Activated T-cell treated with anti-CD3 and anti-CD28 coated beads, Interleukin-2, amount 50 U/mL, for 48 hours (primary cell): ENCODE data around the gene PGP.

Experiments
- DNase-seq, 2 experiments: peaks; one replicate each; pipeline ENCODE4 v3.0.0-alpha.2; 2020

The PGP gene

DNA sequence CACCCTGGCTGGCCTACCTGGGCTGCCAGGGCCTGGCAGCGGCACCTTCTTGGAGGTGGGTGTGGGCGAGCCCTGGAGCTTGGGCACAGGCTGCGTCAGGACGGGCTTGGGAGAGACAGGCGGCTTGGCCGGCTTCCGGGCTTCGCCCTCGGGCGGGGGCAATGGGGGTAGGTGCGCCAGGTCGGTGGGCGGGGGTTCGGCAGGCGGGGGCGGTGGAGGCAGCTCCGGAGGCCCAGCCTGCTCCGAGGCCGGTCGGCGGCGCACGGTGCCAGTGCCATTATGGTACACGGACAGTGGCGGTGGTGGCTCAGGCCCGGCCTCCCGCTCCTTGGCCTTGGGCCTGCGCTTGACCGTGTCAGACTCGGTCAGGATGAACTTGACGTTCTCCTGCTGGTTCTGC is 35.1 kb downstream of the PGP start:
- DNase-seq, result no peak

DNA sequence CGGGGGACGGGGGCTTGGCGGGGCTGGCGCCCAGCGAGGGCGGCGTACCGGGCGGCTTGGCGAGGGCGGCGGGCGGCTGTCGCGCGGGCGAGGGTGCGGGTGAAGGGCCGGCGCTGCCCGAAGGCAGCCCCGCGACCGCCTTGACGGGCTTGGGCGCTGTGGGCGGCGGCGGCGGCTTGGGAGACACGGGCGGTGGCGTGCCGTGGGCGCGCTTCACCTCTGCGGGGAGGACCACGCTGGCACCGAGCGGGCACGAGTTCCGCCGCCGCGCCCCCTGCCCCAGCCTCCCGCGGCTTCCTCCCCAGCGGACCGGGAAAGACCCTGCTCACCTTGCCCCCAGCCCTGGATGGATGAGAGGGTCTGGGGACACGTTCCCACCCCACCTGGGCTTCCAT is 35.5 kb downstream of the PGP start:
- no peak for DNase-seq

- DNase-seq, result peak; percentile 70 to 75
Observed at GRCh38 chr16:2178321-2179106, 36.1 kb downstream of the PGP start.

DNA sequence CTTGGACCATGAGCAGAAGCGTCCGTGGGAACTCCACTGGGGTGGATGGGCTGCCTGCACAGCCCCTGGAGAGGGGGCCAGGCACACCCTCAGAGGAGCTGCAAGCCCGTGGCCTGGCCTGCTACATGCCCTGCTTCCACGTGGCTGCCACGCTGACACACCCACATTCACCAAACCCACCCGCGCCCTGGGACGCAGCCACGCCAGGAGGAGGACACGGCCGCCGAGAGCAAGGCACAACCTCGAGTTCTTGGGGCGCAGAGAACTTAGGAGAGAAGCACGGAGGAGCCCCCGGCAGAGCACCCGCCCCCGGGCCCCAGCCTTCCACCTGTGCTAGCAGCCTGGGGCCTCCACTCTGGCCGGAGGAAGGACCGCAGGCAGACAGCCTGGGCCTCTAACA is 37.1 kb downstream of the PGP start:
- DNase-seq, result no peak

DNA sequence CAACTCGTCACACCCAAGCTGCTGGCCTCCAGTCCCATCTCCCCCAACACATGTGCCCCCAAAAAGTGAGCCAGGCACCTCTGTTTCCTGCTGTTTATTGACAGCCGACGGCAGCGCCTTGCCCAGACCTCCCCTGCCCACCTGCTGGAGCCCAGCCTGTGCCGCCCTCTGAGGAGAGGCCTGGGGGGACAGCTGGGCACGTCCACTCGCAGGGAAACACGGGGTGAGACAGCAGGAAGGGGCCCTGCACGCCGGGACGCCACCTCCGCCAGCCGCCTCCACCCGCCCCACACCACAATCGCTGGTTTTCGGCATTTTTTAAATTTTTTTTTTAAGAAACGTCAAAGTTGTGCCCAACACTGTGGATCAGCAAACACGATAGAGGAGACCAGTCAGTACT is 37.5 kb downstream of the PGP start:
- DNase-seq, result no peak

- no peak for DNase-seq
Observed at GRCh38 chr16:2176047-2176446, 38.6 kb downstream of the PGP start.

GRCh38 chr16:2175454-2175853 is 39.2 kb downstream of the PGP start:
- no peak for DNase-seq

DNA sequence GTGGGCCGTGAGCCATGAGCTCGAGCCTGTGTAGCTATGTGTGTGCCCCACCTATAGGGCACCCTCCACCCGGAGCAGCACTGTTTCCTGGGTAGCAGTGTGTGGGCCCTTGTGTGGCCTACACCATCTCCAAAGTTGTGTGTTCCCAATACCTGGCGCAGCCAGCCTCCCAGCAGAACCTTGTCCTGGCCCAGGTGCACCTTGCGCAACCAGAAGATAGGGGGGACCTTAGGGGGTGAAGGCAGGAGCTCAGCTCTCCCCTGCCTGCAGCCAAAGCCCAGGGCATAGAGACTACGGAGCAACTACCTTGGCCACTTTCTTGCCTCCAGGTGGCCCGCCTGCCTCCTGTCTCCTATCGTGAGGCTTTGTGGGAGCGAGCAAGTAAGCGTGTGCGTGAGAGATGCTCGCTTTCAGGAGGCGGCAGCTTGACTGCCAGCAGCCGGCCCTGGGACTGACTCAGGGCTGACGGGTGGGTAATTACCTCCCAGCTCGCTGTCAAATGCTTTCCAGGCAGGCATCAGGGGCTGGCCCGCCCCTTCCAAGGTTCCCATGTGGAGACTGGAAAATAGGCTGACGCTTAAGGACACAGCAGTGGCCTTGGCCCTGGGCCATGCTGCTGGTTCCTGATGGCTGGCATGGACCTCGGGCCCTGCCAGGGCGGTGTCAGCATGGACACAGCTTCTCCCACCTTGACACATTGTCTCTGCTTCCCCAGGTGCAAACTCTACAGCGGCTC is 40.1 kb downstream of the PGP start:
- no peak for DNase-seq

DNA sequence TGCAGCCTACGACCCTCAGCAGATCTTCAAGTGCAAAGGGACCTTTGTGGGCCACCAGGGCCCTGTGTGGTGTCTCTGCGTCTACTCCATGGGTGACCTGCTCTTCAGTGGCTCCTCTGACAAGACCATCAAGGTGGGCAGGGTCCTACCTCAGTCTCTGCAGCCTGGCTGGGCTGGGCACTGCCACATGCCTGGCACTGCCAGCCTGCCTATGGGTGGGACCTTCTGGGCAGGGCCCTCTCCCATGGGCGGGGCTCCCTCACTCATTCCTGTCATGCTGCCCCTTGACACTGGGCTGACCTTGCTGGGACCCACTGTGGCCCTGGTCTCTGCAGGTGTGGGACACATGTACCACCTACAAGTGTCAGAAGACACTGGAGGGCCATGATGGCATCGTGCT is 40.7 kb downstream of the PGP start:
- DNase-seq, result no peak

- DNase-seq, result no peak
Observed at GRCh38 chr16:2173366-2173765, 41.3 kb downstream of the PGP start.

DNA sequence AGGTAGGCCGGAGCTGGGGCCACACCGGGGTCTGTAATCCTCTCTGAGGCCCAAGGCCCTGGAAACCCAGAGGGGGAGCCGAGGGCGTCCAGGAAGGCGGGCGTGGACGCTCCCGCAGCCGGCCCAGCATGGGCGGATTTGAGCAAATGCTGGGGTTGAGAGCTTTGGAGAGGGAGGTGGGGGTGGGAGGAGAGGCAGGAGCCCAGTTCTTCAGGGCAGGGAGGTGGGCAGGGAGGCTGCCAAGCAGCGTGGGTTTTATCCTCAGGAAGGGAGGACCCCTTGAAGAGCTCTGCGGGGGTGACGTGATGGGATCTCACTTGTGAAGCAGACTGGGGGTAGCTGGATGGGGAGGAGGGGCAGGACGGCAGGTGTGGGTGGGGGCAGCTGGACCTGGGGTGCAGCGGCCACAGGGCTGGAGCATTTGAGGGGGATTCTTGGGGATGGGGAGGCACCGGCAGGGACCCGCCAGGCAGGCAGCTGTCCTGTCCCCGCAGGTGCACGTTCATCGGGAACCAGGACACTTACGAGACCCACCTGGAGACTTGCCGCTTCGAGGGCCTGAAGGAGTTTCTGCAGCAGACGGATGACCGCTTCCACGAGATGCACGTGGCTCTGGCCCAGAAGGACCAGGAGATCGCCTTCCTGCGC is 41.8 kb downstream of the PGP start:
- DNase-seq, result no peak

DNA sequence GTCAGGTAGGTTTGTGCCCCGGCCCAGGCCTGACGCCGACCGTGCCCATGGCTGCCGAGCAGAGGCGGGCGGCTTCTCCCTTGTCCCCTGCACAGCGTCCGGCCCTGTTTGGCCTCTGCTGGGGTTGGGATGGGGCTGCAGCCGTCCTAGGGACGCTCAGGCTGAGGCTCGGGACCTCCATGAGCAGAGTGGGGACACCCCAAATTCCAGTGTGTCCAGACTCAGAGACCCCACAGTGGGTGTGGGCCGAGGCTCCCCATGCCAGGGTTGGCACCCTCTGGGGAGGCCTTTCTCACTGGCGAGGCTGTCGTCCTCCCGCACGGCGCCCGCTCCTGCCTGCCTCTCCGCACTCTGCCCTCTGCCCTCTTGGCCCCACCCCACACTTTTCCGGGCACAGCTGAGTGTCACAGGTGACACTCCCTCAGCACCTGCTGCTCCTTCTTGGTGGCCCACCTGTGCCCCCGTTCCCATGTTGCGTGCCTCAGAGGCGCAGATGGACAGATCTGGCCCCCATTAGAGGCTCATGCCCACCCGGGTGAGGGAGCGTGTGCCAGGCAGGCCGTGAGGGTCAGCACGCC is 43.0 kb downstream of the PGP start:
- DNase-seq, result no peak

- no peak for DNase-seq
Observed at GRCh38 chr16:2170587-2171435, 43.8 kb downstream of the PGP start.

DNA sequence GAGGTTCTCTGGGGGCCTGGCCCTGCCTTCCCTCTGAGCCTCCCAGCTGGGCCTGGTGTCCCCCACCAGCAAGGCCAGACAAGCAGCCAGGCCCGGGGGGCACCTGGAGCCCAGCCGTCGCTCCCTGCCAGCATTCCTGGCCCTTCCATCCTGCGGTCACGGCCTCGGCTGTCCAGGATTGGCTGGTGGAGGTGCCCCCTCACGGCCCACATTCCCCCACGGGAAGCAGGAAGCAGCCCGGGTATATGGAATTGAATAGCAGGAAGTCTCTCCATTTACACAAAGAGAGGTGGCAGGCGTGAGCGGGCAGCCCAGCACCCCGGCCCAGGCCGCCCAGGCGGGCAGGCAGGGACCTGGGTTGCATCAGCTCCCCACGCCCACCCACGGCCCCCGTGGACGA is 44.6 kb downstream of the PGP start:
- DNase-seq, result no peak

GRCh38 chr16:2167068-2167638 is 47.5 kb downstream of the PGP start:
- no peak for DNase-seq

DNA sequence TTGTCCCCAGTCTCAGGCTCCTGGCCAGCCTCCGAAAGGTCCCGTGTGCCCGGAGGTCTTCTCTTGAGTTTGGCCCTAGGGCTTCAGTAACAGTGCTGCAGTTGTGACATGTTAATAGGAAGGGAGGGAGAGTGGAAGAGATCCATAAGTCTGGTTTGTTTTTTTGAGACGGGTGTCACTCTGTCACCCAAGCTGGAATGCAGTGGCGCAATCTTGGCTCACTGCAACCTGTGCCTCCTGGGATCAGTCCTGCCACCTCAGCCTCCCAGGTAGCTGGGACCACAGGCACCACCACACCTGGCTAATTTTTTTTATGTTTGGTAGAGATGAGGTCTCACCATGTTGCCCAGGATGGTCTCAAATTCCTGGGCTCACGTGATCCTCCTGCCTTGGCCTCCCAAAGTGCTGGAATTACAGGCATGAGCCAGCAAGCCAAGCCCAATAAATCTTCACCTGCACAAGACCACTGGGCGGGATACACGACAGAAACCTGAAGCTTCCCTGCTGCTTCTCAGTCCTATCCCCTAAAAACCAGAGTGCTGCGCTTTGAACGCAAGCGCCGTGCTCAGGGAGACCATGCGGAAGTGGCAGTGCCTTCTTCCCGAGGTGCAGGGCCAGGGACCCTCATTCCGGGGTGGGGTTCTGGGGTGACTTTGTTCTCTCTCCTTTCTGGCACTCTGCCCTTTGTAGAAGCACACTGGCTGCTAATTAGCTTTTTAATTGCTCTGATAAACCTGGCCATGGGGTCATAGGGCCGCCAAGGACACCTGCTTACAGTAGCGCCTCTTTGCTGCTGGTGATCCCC is 48.2 kb downstream of the PGP start:
- DNase-seq, result no peak

DNA sequence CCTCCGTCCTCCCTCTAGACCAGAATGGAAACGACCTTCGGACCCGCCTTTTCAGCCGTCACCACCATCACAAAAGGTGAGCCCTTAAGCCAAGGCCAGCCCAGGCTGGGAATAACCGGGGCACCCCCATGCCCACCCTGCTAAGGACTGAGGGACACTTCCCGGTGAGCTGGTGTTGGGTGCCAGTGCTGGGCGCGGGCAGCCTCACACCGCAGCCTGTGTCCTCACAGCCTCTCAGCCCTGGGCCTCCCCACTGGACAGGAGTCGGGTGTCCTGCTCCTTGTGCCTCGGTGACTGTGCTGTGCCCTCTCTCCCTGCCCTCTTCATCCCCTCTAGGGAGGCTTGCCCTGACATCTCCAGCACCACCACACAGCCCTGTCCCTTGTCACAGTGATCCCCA is 48.8 kb downstream of the PGP start:
- DNase-seq, result no peak

GRCh38 chr16:2163211-2163881 is 51.3 kb downstream of the PGP start:
- no peak for DNase-seq

DNA sequence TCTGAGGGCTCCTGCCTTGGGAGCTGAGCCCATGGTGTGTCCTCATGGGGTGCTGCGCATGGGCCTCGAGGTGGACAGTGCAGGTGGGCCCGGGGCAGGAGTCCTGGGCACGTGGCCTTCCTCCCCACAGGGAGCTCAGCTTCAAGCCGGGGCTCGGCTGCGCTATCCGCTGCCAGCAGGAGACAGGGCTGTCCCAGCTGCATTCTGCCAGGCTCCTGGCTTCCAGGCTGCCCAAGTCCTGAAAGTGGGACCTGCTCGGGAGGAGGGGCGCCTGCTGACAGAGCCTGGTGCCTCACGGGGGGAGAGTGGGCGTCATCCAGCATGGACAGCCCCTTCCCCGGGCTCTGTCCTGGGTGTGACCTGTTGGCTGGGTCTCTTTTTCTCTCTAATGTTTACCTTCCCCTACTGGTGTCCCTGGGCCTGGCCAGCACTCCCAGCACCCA is 51.9 kb downstream of the PGP start:
- no peak for DNase-seq

DNA sequence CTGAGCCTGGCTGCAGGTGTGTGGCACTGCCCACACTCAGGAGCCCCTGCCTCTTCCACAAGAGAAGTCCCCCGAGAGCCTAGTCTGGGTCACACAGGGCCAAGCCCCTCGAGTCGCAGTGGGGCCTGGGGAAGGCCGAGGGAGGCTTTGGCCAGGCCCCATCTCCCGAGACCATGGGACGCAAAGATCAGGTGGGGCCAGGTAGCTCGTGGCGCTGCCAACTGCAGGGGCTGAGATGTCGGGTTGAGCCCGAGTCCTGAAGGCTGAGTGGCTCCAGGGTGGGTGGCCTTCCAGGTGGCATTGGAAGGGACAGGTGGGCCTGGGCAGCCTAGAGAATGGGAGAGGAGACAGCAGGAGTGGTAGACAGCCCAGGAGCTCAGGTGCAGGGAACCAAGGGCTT is 52.7 kb downstream of the PGP start:
- DNase-seq, result no peak
